ENCODE data around the gene SHISA6.

Gene SHISA6

DNA sequence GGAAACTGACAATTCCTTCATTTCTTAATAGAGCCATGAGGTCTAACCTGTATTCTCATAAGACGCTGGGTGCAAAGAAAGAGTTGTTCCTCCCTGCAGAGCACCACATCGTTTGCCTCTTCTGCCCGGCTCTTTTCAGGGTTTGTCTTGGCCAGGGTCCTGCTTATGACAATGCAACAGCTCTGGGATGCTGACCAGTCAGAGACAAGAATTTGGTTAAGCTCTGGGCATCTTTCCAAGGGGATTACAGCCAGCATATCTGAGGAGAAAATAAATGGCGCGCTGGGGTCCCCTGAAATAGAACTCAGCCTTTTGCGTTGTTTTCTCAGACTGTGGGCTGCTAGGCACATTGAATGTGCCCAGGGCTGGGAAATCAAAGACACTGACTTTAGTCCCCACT, 128.6 kb downstream of the SHISA6 start:
- no peak overlapping the region for H3K9ac ChIP-seq
- no peak overlapping the region for H3K4me3 ChIP-seq (IDR thresholded peaks at IDR 0.05; ENCODE audit: insufficient read depth, low read depth, low read length)
- H3K36me3 ChIP-seq (ENCODE audit: insufficient read depth): no peaks in the 10 kb centered on the region
- H3K27me3 ChIP-seq (ENCODE audit: insufficient read depth, low read depth): no peaks in the 10 kb centered on the region
- H3K4me2 ChIP-seq: no peak overlapping the region
- no peaks in the 10 kb centered on the region for H3K79me2 ChIP-seq (ENCODE audit: insufficient read depth, low read depth)
- TF ChIP-seq, protein P1, sequence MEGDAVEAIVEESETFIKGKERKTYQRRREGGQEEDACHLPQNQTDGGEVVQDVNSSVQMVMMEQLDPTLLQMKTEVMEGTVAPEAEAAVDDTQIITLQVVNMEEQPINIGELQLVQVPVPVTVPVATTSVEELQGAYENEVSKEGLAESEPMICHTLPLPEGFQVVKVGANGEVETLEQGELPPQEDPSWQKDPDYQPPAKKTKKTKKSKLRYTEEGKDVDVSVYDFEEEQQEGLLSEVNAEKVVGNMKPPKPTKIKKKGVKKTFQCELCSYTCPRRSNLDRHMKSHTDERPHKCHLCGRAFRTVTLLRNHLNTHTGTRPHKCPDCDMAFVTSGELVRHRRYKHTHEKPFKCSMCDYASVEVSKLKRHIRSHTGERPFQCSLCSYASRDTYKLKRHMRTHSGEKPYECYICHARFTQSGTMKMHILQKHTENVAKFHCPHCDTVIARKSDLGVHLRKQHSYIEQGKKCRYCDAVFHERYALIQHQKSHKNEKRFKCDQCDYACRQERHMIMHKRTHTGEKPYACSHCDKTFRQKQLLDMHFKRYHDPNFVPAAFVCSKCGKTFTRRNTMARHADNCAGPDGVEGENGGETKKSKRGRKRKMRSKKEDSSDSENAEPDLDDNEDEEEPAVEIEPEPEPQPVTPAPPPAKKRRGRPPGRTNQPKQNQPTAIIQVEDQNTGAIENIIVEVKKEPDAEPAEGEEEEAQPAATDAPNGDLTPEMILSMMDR (conservative IDR thresholded peaks at IDR 0.05; ENCODE audit: low read depth, low read length): no peak
- no peak overlapping the region for H2AFZ ChIP-seq (ENCODE audit: low read depth)
- no peak overlapping the region for H3K27ac ChIP-seq
- no peaks in the 10 kb centered on the region for H4K20me1 ChIP-seq (ENCODE audit: insufficient read depth)
- no peaks in the 10 kb centered on the region for H3K4me1 ChIP-seq (ENCODE audit: low read depth, poor library complexity, severe bottlenecking)

DNA sequence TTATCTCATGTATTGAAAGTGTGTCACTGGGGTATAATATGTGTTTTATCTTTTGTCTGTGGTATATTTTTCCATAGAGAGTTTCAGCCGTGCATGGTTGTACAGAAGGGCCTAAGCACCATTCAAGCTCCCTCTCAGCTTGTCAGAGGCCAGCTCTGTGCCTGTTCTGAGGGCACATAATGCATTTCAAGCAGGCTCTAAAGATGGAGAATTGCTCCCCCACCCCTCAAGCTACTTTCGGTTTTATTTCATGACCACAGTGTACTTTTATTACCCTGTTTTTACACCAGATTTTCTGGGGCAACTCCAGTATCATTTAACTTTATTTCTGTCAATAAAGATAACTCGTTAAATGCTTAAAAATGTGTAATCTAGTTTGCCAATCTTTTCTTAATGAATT, 131.7 kb downstream of the SHISA6 start:
- TF ChIP-seq, protein P1 (conservative IDR thresholded peaks at IDR 0.05; ENCODE audit: low read depth, low read length): no peak
- 0 out of 2 replicates have a peak overlapping the region, but pooled peaks have one; percentile 14 for H2AFZ ChIP-seq (ENCODE audit: low read depth)
- H3K9ac ChIP-seq: no peak overlapping the region
- H3K79me2 ChIP-seq (ENCODE audit: insufficient read depth, low read depth): no peaks in the 10 kb centered on the region
- H3K27me3 ChIP-seq (ENCODE audit: insufficient read depth, low read depth): no peaks in the 10 kb centered on the region
- H3K4me2 ChIP-seq: no peak overlapping the region
- no peaks in the 10 kb centered on the region for H4K20me1 ChIP-seq (ENCODE audit: insufficient read depth)
- no peak overlapping the region for H3K4me3 ChIP-seq (IDR thresholded peaks at IDR 0.05; ENCODE audit: insufficient read depth, low read depth, low read length)
- no peak overlapping the region for H3K27ac ChIP-seq
- no peaks in the 10 kb centered on the region for H3K36me3 ChIP-seq (ENCODE audit: insufficient read depth)
- no peaks in the 10 kb centered on the region for H3K4me1 ChIP-seq (ENCODE audit: low read depth, poor library complexity, severe bottlenecking)

DNA sequence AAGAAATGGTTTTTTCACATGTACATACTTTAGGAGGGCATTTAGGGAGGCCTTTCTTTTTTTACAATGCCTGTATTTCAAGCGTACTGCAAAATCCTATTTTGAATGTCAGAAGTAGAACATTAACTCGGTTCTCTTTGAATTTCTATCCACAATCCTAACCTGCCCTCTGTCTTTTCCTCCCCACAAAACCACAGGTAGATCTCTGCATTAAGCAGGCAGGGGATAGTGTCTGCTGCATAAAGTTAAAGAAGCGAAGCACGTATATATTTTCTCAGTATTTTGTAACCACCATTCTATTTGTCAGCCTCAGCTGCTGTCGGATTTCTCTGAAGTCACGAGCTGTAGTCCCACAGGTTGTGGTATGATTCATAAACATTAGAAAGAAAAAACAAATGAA, 137.5 kb downstream of the SHISA6 start:
- Histone ChIP-seq H3K27ac (no peak overlapping the region), H3K4me2 (no peak overlapping the region), H3K4me1 (ENCODE audit: low read depth, poor library complexity, severe bottlenecking) (no peaks in the 10 kb centered on the region), H3K36me3 (ENCODE audit: insufficient read depth) (no peaks in the 10 kb centered on the region), H4K20me1 (ENCODE audit: insufficient read depth) (no peaks in the 10 kb centered on the region), H2AFZ (ENCODE audit: low read depth) (no peak overlapping the region), H3K4me3 (IDR thresholded peaks at IDR 0.05; ENCODE audit: insufficient read depth, low read depth, low read length) (no peak overlapping the region), H3K79me2 (ENCODE audit: insufficient read depth, low read depth) (no peaks in the 10 kb centered on the region), H3K27me3 (ENCODE audit: insufficient read depth, low read depth) (no peaks in the 10 kb centered on the region), H3K9ac (no peak overlapping the region)
- TF ChIP-seq, protein P1 (conservative IDR thresholded peaks at IDR 0.05; ENCODE audit: low read depth, low read length): no peak

DNA sequence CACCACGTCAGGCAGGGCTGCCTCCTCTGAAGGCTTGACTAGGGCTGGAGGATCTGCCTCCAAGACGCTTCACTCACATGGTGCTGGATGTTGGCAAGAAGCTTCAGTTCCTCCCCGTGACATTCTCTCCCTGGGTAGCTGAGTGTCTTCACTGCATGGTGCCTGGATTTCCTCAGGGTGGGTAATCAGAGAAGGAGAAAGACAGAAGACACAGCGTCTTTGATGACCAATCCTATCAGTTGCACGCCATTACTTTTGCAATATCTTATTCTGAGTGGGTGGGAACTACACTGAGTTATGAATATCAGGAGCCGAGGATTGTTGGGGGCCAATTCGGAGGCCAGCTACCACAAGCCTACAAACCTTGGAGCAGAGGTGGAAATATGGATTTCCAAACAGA, 139.7 kb downstream of the SHISA6 start:
- Histone ChIP-seq H3K4me3 (IDR thresholded peaks at IDR 0.05; ENCODE audit: insufficient read depth, low read depth, low read length) (no peak overlapping the region), H3K36me3 (ENCODE audit: insufficient read depth) (no peaks in the 10 kb centered on the region), H3K4me2 (no peak overlapping the region), H4K20me1 (ENCODE audit: insufficient read depth) (no peaks in the 10 kb centered on the region), H3K9ac (no peak overlapping the region), H3K4me1 (ENCODE audit: low read depth, poor library complexity, severe bottlenecking) (no peaks in the 10 kb centered on the region), H3K27me3 (ENCODE audit: insufficient read depth, low read depth) (no peaks in the 10 kb centered on the region), H2AFZ (ENCODE audit: low read depth) (no peak overlapping the region), H3K79me2 (ENCODE audit: insufficient read depth, low read depth) (no peaks in the 10 kb centered on the region), H3K27ac (no peak overlapping the region)
- TF ChIP-seq, protein P1 (conservative IDR thresholded peaks at IDR 0.05; ENCODE audit: low read depth, low read length): no peak
